ENCODE measurements around the gene APBA1. TPM values are rescaled to one million over a fixed set of nuclear protein-coding genes. Genes with fewer than 3 reads are reported as not detected.

Gene APBA1
- total and polyA plus RNA-seq, 2 donors (not counting 1 experiment from before 2014, with no cell fraction given), result 0.01 to 0.05 TPM

DNA sequence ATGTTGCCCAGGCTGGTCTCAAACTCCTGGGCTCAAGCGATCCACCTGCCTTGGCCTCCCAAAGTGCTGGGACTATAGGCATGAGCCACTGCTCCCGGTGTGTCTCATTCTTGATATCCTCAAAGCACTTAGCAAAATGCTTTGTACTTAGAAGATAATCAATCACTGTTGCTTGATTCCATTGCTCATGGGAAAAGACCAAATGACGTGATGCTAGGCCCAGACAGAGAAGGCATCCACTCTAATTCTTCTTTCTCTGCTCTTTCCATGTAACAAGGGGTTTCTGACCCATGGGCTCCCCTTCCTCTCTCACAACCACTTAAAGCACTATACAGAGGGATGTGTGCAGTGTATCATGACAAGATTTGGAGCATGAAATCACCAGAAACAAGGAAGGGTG lies 83.0 kb downstream of the APBA1 start:
- Histone ChIP-seq H3K27ac (ENCODE audit: low read length in 2 of 2) (no peak overlapping the region), H3K4me2 (replicated peaks; ENCODE audit: low read depth, low read length, poor library complexity, severe bottlenecking) (no peak overlapping the region), H3K36me3 (replicated peaks in 1 of 2; ENCODE audit: control extremely low read depth in 1 of 2, control insufficient read depth in 1 of 2, extremely low read depth in 1 of 2, insufficient read depth in 2 of 2, low read length in 1 of 2) (no peaks in the 10 kb centered on the region), H4K20me1 (ENCODE audit: control insufficient read depth, insufficient read depth, low read length, poor library complexity, severe bottlenecking) (no peaks in the 10 kb centered on the region), H3K9ac (ENCODE audit: low read length) (no peak overlapping the region), H2AFZ (ENCODE audit: insufficient read depth, low read depth, low read length, poor library complexity, severe bottlenecking) (no peak overlapping the region), H3K9me3 (ENCODE audit: control extremely low read depth in 1 of 3, control insufficient read depth in 2 of 3, insufficient read depth in 1 of 3, low read length in 2 of 3) (no peaks in the 10 kb centered on the region), H3K79me2 (ENCODE audit: control insufficient read depth, insufficient read depth, low read length) (no peaks in the 10 kb centered on the region), H3K4me1 (ENCODE audit: control insufficient read depth in 2 of 2, insufficient read depth in 2 of 2, low read length in 2 of 2) (no peaks in the 10 kb centered on the region), H3K4me3 (ENCODE audit: control extremely low read depth in 1 of 5, extremely low read depth in 1 of 5, insufficient read depth in 1 of 5, low read depth in 2 of 5, low read length in 4 of 5) (no peak overlapping the region), H3K27me3 (replicated peaks in 1 of 4; ENCODE audit: control extremely low read depth in 1 of 4, control insufficient read depth in 3 of 4, insufficient read depth in 4 of 4, low read length in 3 of 4) (no peaks in the 10 kb centered on the region)
- WGBS (ENCODE audit: insufficient coverage), result 82% methylated on average over 3 of the region's 3 CpGs
- no peaks in the 10 kb centered on the region for H3K4me1 Mint-ChIP-seq
- no peaks in the 10 kb centered on the region for H3K9me3 Mint-ChIP-seq (ENCODE audit: insufficient read depth)
- ChIA-PET CTCF (no interaction called here), POLR2A (no interaction called here)
- ATAC-seq (ENCODE audit: low read depth) (no peak), DNase-seq (no peak)
- peaks cover 4% of the 10 kb centered on the region for H3K27me3 Mint-ChIP-seq
- intact Hi-C loops (cut with micrococcal nuclease), result no loop called here
- H3K27ac Mint-ChIP-seq, result no peak overlapping the region
- TF ChIP-seq EZH2 (IDR thresholded peaks at IDR 0.05; ENCODE audit: borderline replicate concordance, insufficient read depth, low read depth, low read length, poor library complexity, severe bottlenecking) (no peak), CTCF (IDR thresholded peaks at IDR 0.05) (no peak)
- no peak overlapping the region for H3K4me3 Mint-ChIP-seq

DNA sequence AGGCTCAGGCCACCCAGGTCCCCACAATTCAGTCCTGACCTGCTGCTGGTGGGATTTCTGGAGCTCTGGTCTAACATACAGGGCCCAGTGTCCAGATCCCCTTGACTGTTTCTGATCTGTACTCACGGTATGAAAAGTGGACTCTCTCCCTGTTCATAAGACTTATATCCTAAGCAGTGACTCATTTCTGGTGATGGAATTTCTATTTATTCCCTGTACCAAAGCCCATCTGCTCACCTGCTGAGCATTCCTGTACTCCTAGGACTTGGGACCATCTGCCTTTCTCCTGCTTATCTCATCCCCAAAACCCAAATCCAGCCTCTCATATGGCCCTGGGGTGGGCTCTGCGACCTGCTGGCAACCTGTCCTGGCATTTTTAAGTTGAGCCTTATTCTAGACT lies 86.6 kb downstream of the APBA1 start:
- Mint-ChIP-seq H3K4me1 (peaks cover 2% of the 10 kb centered on the region), H3K27me3 (peaks cover 6% of the 10 kb centered on the region), H3K27ac (no peak overlapping the region), H3K4me3 (no peak overlapping the region), H3K9me3 (ENCODE audit: insufficient read depth) (no peaks in the 10 kb centered on the region)
- ATAC-seq (ENCODE audit: low read depth) (no peak), DNase-seq (no peak)
- H3K4me1 ChIP-seq (ENCODE audit: control insufficient read depth in 2 of 2, insufficient read depth in 2 of 2, low read length in 2 of 2), result no peaks in the 10 kb centered on the region
- POLR2A ChIA-PET, result no interaction called here
- no peak overlapping the region for H2AFZ ChIP-seq (ENCODE audit: insufficient read depth, low read depth, low read length, poor library complexity, severe bottlenecking)
- no peak overlapping the region for H3K4me2 ChIP-seq (replicated peaks; ENCODE audit: low read depth, low read length, poor library complexity, severe bottlenecking)
- H3K9me3 ChIP-seq (ENCODE audit: control extremely low read depth in 1 of 3, control insufficient read depth in 2 of 3, insufficient read depth in 1 of 3, low read length in 2 of 3), result no peaks in the 10 kb centered on the region
- no peak overlapping the region for H3K4me3 ChIP-seq (ENCODE audit: control extremely low read depth in 1 of 5, extremely low read depth in 1 of 5, insufficient read depth in 1 of 5, low read depth in 2 of 5, low read length in 4 of 5)
- WGBS (ENCODE audit: insufficient coverage), result 75% methylated on average over 1 of the region's 2 CpGs
- H3K27ac ChIP-seq (ENCODE audit: low read length in 2 of 2), result no peak overlapping the region
- intact Hi-C loops (cut with micrococcal nuclease), result no loop called here
- no peaks in the 10 kb centered on the region for H3K36me3 ChIP-seq (replicated peaks in 1 of 2; ENCODE audit: control extremely low read depth in 1 of 2, control insufficient read depth in 1 of 2, extremely low read depth in 1 of 2, insufficient read depth in 2 of 2, low read length in 1 of 2)
- H3K9ac ChIP-seq (ENCODE audit: low read length), result no peak overlapping the region
- H4K20me1 ChIP-seq (ENCODE audit: control insufficient read depth, insufficient read depth, low read length, poor library complexity, severe bottlenecking), result no peaks in the 10 kb centered on the region
- CTCF ChIA-PET, result interaction anchor here (1.1 kb wide), 1 partner anchor 334 kb away, joined by 3 read pairs; no protein-coding TSS in a partner anchor
- no peak for TF ChIP-seq CTCF (IDR thresholded peaks at IDR 0.05)
- TF ChIP-seq EZH2 (IDR thresholded peaks at IDR 0.05; ENCODE audit: borderline replicate concordance, insufficient read depth, low read depth, low read length, poor library complexity, severe bottlenecking), result no peak
- no peaks in the 10 kb centered on the region for H3K27me3 ChIP-seq (replicated peaks in 1 of 4; ENCODE audit: control extremely low read depth in 1 of 4, control insufficient read depth in 3 of 4, insufficient read depth in 4 of 4, low read length in 3 of 4)
- no peaks in the 10 kb centered on the region for H3K79me2 ChIP-seq (ENCODE audit: control insufficient read depth, insufficient read depth, low read length)

Measured in B cell (primary cell).